IgD-negative memory B cell (primary cell): ENCODE data around the gene KRTAP24-1. TPM values are rescaled to one million over a fixed set of nuclear protein-coding genes. Genes with fewer than 3 reads are reported as not detected.

Source experiments
- H3K27ac Mint-ChIP-seq, 3 donors: one replicate each; pipeline ENCODE4 v1.8.0; 2020 to 2022; ENCODE audit warnings: mild to moderate bottlenecking in 3 of 3, mixed read lengths in 3 of 3, moderate library complexity in 1 of 3
- H3K27me3 Mint-ChIP-seq: one replicate; pipeline ENCODE4 v1.8.0; 2021; ENCODE audit warnings: mixed read lengths
- H3K36me3 Mint-ChIP-seq: one replicate; pipeline ENCODE4 v1.8.0; 2020; ENCODE audit warnings: mild to moderate bottlenecking, mixed read lengths
- H3K4me1 Mint-ChIP-seq, 3 donors: one replicate each; pipeline ENCODE4 v1.8.0; 2020 to 2022; ENCODE audit warnings: mixed read lengths in 3 of 3, mild to moderate bottlenecking in 1 of 3
- H3K4me3 Mint-ChIP-seq, 4 donors: one replicate each; pipeline ENCODE4 v1.8.0; 2020 to 2022; ENCODE audit warnings: mild to moderate bottlenecking in 4 of 4, mixed read lengths in 4 of 4, moderate library complexity in 3 of 4
- H3K9me3 Mint-ChIP-seq, 3 donors: one replicate each; pipeline ENCODE4 v1.8.0; 2020 to 2021; ENCODE audit warnings: mixed read lengths in 3 of 3, mild to moderate bottlenecking in 1 of 3
- polyA plus RNA-seq: library from polyadenylated mRNA; unstranded; fragments of 300-500 nt; fragmentation: Illumina TruSeq; gene quantifications from one replicate; pipeline ENCODE4 v1.2.3, GENCODE V29; 2021

Gene KRTAP24-1
- polyA plus RNA-seq = not detected

- Mint-ChIP-seq H3K27ac (no peak within 1 kb of the TSS), H3K27me3 (no peaks in the 10 kb centered on the region), H3K4me1 (peaks cover 0 to 2% (median 0%) of the 10 kb centered on the region in 3 donors), H3K4me3 (no peak within 1 kb of the TSS), H3K36me3 (no peaks in the 10 kb centered on the region), H3K9me3 (peaks cover 0 to 1% (median under 1%) of the 10 kb centered on the region in 3 donors)
Observed at GRCh38 chr21:30282850-30283249, at the start of gene KRTAP24-1. Gene KRTAP24-1, minus strand, starts transcription at chr21:30282950. Its CDS starts 18 bp downstream, at chr21:30282932.

- Mint-ChIP-seq H3K4me3 (no peak overlapping the region), H3K9me3 (peaks cover 0 to 11% (median 5%) of the 10 kb centered on the region in 3 donors), H3K27ac (no peak overlapping the region), H3K27me3 (no peaks in the 10 kb centered on the region), H3K36me3 (no peaks in the 10 kb centered on the region), H3K4me1 (no peaks in the 10 kb centered on the region)
Observed at GRCh38 chr21:30329203-30329875, 46.6 kb upstream of the KRTAP24-1 start.

- H3K9me3 Mint-ChIP-seq = peaks cover 0 to 20% (median 3%) of the 10 kb centered on the region in 3 donors
Observed at GRCh38 chr21:30326390-30326789, 43.6 kb upstream of the KRTAP24-1 start.

GRCh38 chr21:30320215-30320614, 37.5 kb upstream of the KRTAP24-1 start, which contains the start of gene KRTAP26-1:
Gene KRTAP26-1, minus strand, starts transcription at chr21:30320315. Its CDS starts 280 bp downstream, at chr21:30320035.
- Mint-ChIP-seq H3K27ac (no peak within 1 kb of the TSS), H3K4me1 (no peaks in the 10 kb centered on the region), H3K9me3 (peaks cover 4 to 20% (median 7%) of the 10 kb centered on the region in 3 donors), H3K36me3 (no peaks in the 10 kb centered on the region), H3K4me3 (peak within 1 kb of the TSS in 1 of 4 donors; percentile 34), H3K27me3 (no peaks in the 10 kb centered on the region)

More at GRCh38 chr21:30326390-30326789, 43.6 kb upstream of the KRTAP24-1 start:
- Mint-ChIP-seq H3K27ac (no peak overlapping the region), H3K4me3 (no peak overlapping the region), H3K4me1 (no peaks in the 10 kb centered on the region), H3K36me3 (no peaks in the 10 kb centered on the region), H3K27me3 (no peaks in the 10 kb centered on the region)

- Mint-ChIP-seq H3K9me3 (peaks cover 3 to 9% (median 5%) of the 10 kb centered on the region in 3 donors), H3K36me3 (no peaks in the 10 kb centered on the region), H3K27me3 (no peaks in the 10 kb centered on the region), H3K4me3 (no peak overlapping the region), H3K4me1 (no peaks in the 10 kb centered on the region), H3K27ac (no peak overlapping the region)
Observed at GRCh38 chr21:30315701-30316100, 33.0 kb upstream of the KRTAP24-1 start.

- H3K27ac Mint-ChIP-seq = no peak overlapping the region
- peaks cover 0 to 6% (median 0%) of the 10 kb centered on the region in 3 donors for H3K9me3 Mint-ChIP-seq
- H3K27me3 Mint-ChIP-seq = no peaks in the 10 kb centered on the region
- no peaks in the 10 kb centered on the region for H3K4me1 Mint-ChIP-seq
- H3K36me3 Mint-ChIP-seq = no peaks in the 10 kb centered on the region
- H3K4me3 Mint-ChIP-seq = no peak overlapping the region
Observed at GRCh38 chr21:30306884-30307283, 24.1 kb upstream of the KRTAP24-1 start.

GRCh38 chr21:30305136-30305535, 22.4 kb upstream of the KRTAP24-1 start:
- H3K27me3 Mint-ChIP-seq = no peaks in the 10 kb centered on the region
- no peaks in the 10 kb centered on the region for H3K36me3 Mint-ChIP-seq
- no peak overlapping the region for H3K27ac Mint-ChIP-seq
- peaks cover 2 to 8% (median 5%) of the 10 kb centered on the region in 3 donors for H3K9me3 Mint-ChIP-seq
- H3K4me1 Mint-ChIP-seq = no peaks in the 10 kb centered on the region
- H3K4me3 Mint-ChIP-seq = no peak overlapping the region

GRCh38 chr21:30289215-30289614, 6.5 kb upstream of the KRTAP24-1 start, which contains the start of gene KRTAP25-1:
Gene KRTAP25-1, minus strand, starts transcription at chr21:30289514. Its CDS starts 24 bp downstream, at chr21:30289490.
- Mint-ChIP-seq H3K9me3 (peaks cover 0 to 12% (median 5%) of the 10 kb centered on the region in 3 donors), H3K4me3 (no peak within 1 kb of the TSS), H3K36me3 (no peaks in the 10 kb centered on the region), H3K4me1 (no peaks in the 10 kb centered on the region), H3K27ac (no peak within 1 kb of the TSS), H3K27me3 (no peaks in the 10 kb centered on the region)

- Mint-ChIP-seq H3K36me3 (no peaks in the 10 kb centered on the region), H3K27ac (no peak overlapping the region), H3K27me3 (no peaks in the 10 kb centered on the region), H3K4me3 (no peak overlapping the region), H3K9me3 (peaks cover 0 to 9% (median 2%) of the 10 kb centered on the region in 3 donors), H3K4me1 (no peaks in the 10 kb centered on the region)
Observed at GRCh38 chr21:30271611-30272010, 11.1 kb downstream of the KRTAP24-1 start.

GRCh38 chr21:30271156-30271555, 11.6 kb downstream of the KRTAP24-1 start:
- H3K27ac Mint-ChIP-seq = no peak overlapping the region
- peaks cover 0 to 9% (median 2%) of the 10 kb centered on the region in 3 donors for H3K9me3 Mint-ChIP-seq
- no peak overlapping the region for H3K4me3 Mint-ChIP-seq
- no peaks in the 10 kb centered on the region for H3K27me3 Mint-ChIP-seq
- no peaks in the 10 kb centered on the region for H3K4me1 Mint-ChIP-seq
- no peaks in the 10 kb centered on the region for H3K36me3 Mint-ChIP-seq

- no peaks in the 10 kb centered on the region for H3K4me1 Mint-ChIP-seq
Observed at GRCh38 chr21:30269803-30270530, 12.8 kb downstream of the KRTAP24-1 start.

GRCh38 chr21:30268608-30269197, 14.0 kb downstream of the KRTAP24-1 start:
- Mint-ChIP-seq H3K27me3 (no peaks in the 10 kb centered on the region), H3K36me3 (no peaks in the 10 kb centered on the region), H3K4me3 (no peak overlapping the region), H3K9me3 (peaks cover 0 to 4% (median 2%) of the 10 kb centered on the region in 3 donors), H3K27ac (no peak overlapping the region), H3K4me1 (no peaks in the 10 kb centered on the region)

More at GRCh38 chr21:30269803-30270530, 12.8 kb downstream of the KRTAP24-1 start:
- no peak overlapping the region for H3K4me3 Mint-ChIP-seq
- H3K27me3 Mint-ChIP-seq = no peaks in the 10 kb centered on the region
- H3K36me3 Mint-ChIP-seq = no peaks in the 10 kb centered on the region
- peaks cover 0 to 9% (median 4%) of the 10 kb centered on the region in 3 donors for H3K9me3 Mint-ChIP-seq
- H3K27ac Mint-ChIP-seq = no peak overlapping the region

GRCh38 chr21:30257773-30258172, 25.0 kb downstream of the KRTAP24-1 start:
- H3K9me3 Mint-ChIP-seq = peaks cover 0 to 7% (median 0%) of the 10 kb centered on the region in 3 donors
- H3K27ac Mint-ChIP-seq = no peak overlapping the region
- no peaks in the 10 kb centered on the region for H3K36me3 Mint-ChIP-seq
- H3K4me3 Mint-ChIP-seq = no peak overlapping the region
- H3K4me1 Mint-ChIP-seq = no peaks in the 10 kb centered on the region
- no peaks in the 10 kb centered on the region for H3K27me3 Mint-ChIP-seq

- Mint-ChIP-seq H3K4me3 (no peak overlapping the region), H3K27me3 (no peaks in the 10 kb centered on the region), H3K4me1 (no peaks in the 10 kb centered on the region), H3K36me3 (no peaks in the 10 kb centered on the region), H3K9me3 (peaks cover 0 to 7% (median 0%) of the 10 kb centered on the region in 3 donors), H3K27ac (no peak overlapping the region)
Observed at GRCh38 chr21:30256100-30256499, 26.6 kb downstream of the KRTAP24-1 start.

GRCh38 chr21:30255679-30256078, 27.1 kb downstream of the KRTAP24-1 start:
- H3K9me3 Mint-ChIP-seq = peaks cover 0 to 7% (median 0%) of the 10 kb centered on the region in 3 donors
- no peaks in the 10 kb centered on the region for H3K36me3 Mint-ChIP-seq
- H3K4me1 Mint-ChIP-seq = no peaks in the 10 kb centered on the region
- no peak overlapping the region for H3K27ac Mint-ChIP-seq
- no peaks in the 10 kb centered on the region for H3K27me3 Mint-ChIP-seq
- no peak overlapping the region for H3K4me3 Mint-ChIP-seq
